Stimulated activated CD4-positive, alpha-beta T cell treated with anti-CD3 and anti-CD28 coated beads, Interleukin-1b, Interleukin-23, amount 100 ng/mL, for 48 hours (primary cell): ENCODE results near the gene DENND1B.
"Not testable (repeated sequence)": the region's sequence is repeated elsewhere in the genome, so short reads cannot be mapped to it uniquely, and the experiment has no call there.

ENCODE experiments used
- DNase-seq: peaks from one replicate; pipeline ENCODE4 v3.0.0-alpha.2; 2020

The DENND1B gene

DNA sequence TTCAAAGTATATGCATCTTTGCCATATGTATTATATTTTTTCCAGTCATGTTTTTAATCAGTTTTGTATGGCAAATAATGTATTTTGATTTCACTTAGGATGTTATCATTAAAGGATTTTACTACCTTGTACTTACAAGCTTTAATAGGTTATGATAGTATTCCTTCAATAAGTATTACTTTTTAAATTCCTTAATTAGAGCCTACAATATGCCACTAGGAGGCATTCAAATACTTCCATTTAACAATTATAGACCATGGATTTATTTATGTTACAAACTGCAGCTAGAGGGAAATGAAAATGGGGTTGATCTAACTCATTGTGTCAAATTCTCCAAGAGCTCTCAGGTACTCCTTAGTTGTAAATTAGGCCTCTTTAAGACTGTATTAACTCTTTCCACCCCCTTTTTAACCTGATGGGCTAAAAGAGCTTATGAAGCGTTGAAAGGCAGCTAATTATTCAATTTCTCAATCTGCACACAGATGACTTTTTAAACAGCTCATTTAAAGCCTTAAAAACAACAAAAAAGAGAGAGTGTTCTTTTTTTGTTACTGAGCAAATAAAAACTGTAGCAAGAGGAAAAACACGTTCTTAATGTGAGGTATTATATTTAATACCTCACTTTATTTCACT is 156.2 kb downstream of the DENND1B start:
- DNase-seq: no peak

- DNase-seq: no peak
Measured at GRCh38 chr1:197618061-197618460, 157.2 kb downstream of the DENND1B start.

DNA sequence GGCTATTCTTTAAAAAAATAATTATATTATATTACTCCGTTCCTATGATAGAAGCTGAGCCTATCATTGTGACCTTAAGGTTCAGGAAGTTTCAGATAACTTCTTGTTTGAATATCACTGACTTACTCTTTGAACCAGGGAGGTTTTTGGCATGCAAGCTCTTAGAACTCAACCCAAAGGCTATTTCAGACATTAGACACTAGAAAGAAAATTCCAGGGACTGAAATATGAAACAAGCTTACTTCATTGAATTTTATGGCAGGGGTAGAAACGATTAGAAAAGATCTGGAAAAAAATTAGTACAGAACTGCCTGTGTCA is 159.6 kb downstream of the DENND1B start:
- DNase-seq: no peak

GRCh38 chr1:197614916-197615692 is 160.2 kb downstream of the DENND1B start:
- DNase-seq: peak; percentile 4

DNA sequence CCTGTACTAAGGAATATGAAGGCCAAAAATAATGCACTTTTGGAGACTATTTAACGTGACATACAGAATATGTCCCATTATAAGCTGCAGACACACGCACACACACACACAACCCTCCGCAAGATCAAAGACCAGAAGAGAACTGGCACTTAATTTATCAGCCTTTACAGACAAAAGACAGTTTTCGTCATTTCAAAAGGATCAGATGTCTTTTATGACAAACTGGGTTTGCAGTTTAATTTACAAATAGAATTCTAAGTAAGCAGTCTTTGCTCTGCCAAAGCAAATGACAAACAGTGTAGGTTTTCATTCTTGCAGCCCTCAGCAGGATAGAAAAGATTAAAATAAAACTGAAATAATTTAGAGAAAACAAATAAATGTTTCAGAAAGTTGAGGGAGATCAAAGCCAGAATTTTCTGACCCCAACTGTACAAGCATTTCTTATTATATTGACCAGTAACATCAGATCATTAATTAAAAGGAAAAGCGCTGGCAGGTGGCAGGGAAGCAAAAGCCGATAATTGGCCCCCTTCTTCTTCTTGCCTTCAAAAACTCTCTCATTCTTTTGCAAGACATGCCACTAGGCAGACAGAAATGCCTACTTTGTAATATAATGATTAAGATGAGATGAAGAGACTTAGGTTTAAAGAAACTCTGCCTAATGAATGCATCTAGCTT is 169.0 kb downstream of the DENND1B start:
- DNase-seq: no peak

DNA sequence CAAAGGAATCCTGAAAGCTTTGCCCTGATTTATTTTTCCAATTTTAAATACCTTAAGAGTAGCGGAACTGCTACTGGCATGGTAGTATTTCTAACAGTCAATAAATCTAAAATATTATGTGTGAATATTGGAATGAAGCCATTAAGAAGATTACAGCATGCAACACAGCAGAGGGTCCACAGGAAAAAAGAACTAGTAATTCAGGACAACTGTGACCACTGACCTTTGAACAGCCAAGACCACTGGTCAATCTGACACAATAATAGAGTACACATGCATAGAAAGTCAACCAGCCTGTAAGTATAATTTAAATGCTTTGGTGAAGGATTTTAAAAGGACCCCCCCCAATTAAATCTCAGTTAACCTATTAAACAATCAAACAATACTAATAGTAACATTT is 171.0 kb downstream of the DENND1B start:
- DNase-seq: no peak

DNA sequence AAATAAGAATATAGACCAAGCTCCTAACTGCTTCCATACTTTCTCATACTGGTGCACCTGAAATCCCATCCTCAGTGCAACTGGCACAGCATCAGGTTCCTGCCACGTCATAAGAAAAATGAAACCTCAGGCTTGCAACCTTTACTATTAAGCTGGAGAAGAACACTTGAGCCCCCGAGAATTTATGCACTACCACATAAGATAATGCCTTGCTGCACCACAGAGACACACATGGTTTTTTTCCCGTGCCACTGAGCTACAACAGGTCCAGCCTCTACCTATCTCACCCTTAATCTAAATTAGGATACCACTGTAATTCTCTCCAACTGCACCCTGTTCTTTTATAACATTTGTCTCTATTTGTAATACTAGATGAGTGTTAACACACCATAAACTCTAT is 174.5 kb downstream of the DENND1B start:
- no peak for DNase-seq

DNA sequence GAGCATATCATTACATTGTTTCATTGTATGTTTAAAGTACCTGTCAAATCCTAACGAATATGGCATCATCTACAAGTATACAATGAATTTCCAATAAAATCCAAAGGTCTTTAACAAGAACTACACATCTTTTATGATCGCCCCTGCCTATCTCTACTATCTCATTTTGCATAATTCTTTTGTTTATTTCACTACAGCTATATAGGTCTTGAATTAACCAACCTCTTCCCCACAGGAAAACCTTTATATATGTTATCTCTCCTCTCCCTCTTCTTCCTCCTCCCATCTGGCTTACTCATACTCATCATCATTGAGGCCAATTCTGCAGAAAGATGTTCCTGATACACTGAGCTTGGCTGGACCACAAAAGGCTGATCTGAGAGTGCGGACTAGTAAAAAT is 175.5 kb downstream of the DENND1B start:
- no peak for DNase-seq

- no peak for DNase-seq
Measured at GRCh38 chr1:197598935-197599334, 176.3 kb downstream of the DENND1B start.

- DNase-seq: no peak
Measured at GRCh38 chr1:197595304-197595904, 179.9 kb downstream of the DENND1B start.

- no peak for DNase-seq
Measured at GRCh38 chr1:197590687-197591086, 184.6 kb downstream of the DENND1B start.

DNA sequence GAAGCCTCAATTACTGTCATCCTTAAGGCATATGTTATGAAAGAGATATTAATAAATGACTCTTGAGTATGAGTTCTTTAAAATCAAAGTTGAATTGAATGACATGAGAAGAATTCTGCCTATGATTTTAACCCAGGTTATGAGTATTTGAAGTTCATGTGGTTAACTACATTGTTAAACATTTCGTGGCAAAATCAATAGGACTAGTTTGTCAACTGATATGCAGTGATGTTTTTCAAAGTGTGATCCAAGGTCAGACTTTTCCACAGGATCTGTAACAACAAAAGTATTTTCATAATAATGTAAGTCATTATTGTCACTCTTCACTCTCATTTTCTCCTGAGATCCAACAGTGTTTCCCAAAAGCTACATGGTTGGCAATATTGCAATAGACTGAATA is 189.5 kb downstream of the DENND1B start:
- no peak for DNase-seq

- DNase-seq: no peak
Measured at GRCh38 chr1:197577580-197577979, 197.7 kb downstream of the DENND1B start.

- DNase-seq: not testable (repeated sequence)
Measured at GRCh38 chr1:197575531-197575930, 199.7 kb downstream of the DENND1B start.

- DNase-seq: no peak
Measured at GRCh38 chr1:197572169-197572568, 203.1 kb downstream of the DENND1B start.

DNA sequence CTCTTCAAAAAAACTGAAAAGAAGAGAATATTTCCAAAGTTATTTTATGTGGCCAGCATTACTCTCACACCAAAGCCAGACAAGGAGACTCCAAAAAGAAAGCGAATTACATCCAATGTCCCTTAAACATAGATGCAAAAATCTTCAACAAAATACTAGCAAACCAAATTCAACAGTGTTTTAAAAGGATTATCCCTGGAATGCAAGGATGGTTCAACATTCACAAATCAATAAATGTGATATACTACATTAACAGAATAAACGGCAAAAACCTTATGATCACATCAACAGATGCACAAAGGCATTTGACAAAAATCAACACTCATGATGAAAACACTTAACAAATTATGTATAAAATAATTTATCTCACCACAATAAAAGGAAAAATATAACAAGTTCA is 207.8 kb downstream of the DENND1B start:
- DNase-seq: no peak

DNA sequence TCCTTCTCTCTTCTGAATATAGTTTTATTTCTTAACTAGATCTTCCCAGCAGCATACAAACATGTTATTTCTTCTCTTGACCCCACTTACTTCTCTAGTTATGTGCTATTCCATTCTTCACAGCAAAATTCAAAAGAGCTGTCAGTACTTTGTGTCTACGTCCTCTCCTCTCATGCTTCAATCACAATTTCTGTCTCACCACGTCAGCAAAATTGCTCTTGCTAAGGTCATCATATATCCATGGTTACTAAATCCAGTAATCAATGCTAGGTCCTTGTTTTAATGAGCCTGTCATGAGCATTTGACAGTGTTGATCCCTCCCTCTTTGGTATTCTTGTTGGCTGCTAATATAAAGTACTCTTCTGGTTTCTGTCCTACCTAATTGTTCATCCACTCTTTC is 214.2 kb downstream of the DENND1B start:
- DNase-seq: no peak

DNA sequence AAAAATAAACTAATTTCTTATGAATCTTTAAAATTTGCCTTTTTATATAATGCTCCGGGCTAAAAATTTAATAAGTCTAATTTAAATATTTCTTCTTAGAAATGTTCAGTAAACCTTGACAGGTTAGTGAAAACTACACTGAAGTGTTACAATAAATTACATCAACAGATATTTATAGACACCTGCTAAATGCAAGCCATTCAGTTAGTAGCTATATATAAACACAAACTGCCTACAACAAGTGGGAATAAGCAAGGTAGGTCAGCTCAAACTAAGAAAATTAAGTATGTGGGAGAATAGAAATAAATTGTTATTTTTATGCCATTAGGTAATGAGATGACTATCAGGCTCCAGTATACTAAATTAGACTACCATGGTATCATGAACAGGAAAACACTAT is 215.6 kb downstream of the DENND1B start:
- no peak for DNase-seq

DNA sequence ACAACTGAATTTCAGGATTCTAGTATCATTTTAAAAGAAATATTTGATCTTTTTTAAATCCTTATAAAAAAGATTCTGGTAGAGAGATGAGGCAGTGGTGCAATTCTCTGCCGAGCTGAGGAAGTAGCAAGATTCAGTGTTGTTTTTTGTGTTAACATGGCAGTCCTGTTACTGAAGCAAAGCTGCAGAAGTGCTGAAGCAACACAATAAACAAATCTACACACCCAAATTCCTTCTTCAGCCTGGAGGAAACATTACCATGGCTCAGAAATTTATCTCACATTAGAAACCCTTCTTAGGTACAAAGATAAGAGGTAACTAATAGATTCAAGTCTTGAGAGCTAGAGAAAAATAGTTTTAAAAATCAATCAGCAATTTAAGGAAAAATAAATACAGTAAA is 216.0 kb downstream of the DENND1B start:
- no peak for DNase-seq

DNA sequence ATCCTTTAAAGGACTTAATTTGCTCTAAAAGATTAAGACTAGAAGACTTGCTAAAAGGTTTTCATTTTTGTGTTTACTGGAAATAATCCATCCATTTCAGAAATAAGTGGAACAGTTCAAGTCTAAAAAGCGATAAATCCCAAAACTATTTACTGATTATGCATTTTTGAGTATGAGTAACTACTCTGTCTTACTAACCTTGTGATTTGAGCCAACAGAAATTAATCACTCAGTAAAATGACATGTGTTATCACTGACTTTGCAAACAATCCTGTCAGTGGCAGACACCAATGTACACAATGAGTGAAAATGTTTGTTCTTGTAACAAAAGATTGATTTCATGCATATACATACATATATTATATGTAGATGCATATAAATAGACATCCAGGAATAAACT is 218.0 kb downstream of the DENND1B start:
- no peak for DNase-seq

- DNase-seq: no peak
Measured at GRCh38 chr1:197553281-197553680, 222.0 kb downstream of the DENND1B start.

- no peak for DNase-seq
Measured at GRCh38 chr1:197546989-197547388, 228.3 kb downstream of the DENND1B start.

GRCh38 chr1:197544553-197544952 is 230.7 kb downstream of the DENND1B start:
- DNase-seq: no peak

GRCh38 chr1:197544130-197544529 is 231.2 kb downstream of the DENND1B start:
- no peak for DNase-seq
